ENCODE measurements around the gene IFNGR1. TPM values are rescaled to one million over a fixed set of nuclear protein-coding genes. Genes with fewer than 3 reads are reported as not detected.

The IFNGR1 gene
- total and polyA plus RNA-seq, 2 of the 13 experiments (the other 11 are each of a cell fraction or from before 2014, with no cell fraction given) = 82.8 to 87.8 TPM

DNA sequence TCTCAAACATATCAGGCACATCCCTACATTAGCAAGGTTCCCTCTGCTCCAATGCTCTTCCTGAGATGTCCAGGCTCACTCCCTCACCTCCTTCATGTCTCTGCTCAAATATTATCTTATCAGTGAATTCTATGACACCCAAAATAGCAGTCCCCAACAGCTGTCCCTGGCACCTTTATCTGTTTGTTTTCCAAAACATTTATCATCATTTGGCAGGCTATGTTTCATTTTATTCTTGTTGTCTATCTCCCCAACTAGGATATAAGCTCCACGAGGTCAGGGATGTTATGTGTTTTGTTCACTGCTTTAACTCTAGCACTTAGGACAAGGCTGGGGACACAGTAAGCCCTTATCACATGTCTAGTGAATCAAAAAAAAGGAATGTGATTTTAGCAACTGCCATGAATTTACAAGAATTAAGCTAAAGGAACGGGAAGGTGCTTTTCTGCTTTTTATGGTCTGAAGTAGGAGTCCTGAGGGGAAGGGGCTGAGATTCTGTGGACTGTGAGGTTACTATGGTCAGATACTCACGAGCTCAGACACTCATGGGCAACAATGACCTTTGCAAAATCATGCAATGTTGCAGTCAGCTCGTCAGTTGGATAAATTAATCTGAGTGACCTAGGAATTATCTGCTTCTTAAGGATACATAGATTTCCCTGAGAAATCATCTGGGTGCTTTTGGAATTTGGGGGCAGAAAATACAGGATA lies 43.9 kb downstream of the IFNGR1 start:
- ATAC-seq (no peak), DNase-seq (ENCODE audit: low spot score) (no peak), FAIRE-seq (no peak)
- 1% methylated on average over 4 of the region's 4 CpGs for WGBS (ENCODE audit: low lambda C conversion rate)
- Histone ChIP-seq H3K9ac (ENCODE audit: insufficient read depth, low read depth, low read length) (no peak overlapping the region), H3K4me2 (ENCODE audit: low read depth, low read length) (no peak overlapping the region), H2AFZ (ENCODE audit: low read length) (no peak overlapping the region), H4K20me1 (ENCODE audit: insufficient read depth, low read length) (no peaks in the 10 kb centered on the region), H3K4me3 (replicated peaks in 1 of 3; ENCODE audit: insufficient read depth in 1 of 3, low read depth in 2 of 3, low read length in 3 of 3) (no peak overlapping the region), H3K9me3 (ENCODE audit: low read length) (0 out of 2 replicates have a peak, but pooled peaks cover 8% of the 10 kb centered on the region), H3K27me3 (ENCODE audit: control insufficient read depth in 1 of 2, insufficient read depth in 2 of 2, low read length in 2 of 2) (peaks cover 0 to 12% of the 10 kb centered on the region in 2 experiments; a peak in 3 of 5 replicates), H3K36me3 (replicated peaks in 1 of 2; ENCODE audit: control insufficient read depth in 1 of 2, insufficient read depth in 2 of 2, low read length in 2 of 2) (no peaks in the 10 kb centered on the region), H3K4me1 (ENCODE audit: insufficient read depth, low read length) (no peaks in the 10 kb centered on the region), H3K79me2 (ENCODE audit: insufficient read depth, low read length) (no peaks in the 10 kb centered on the region), H3K27ac (ENCODE audit: extremely low read length, insufficient read depth, low read length) (no peak overlapping the region)
- in situ Hi-C loops (cut with HindIII; ENCODE audit: extremely low pct_ligation_motif_present, low pct_unique_long_range_greater_than_20kb) (no loop called here), intact Hi-C loops (cut with micrococcal nuclease; ENCODE audit: unreplicated experiment) (no loop called here)
- ChIA-PET CTCF (ENCODE audit: low intra/inter-chr PET ratio, low total read pairs) (no interaction called here), POLR2A (no interaction called here)
- TF ChIP-seq ZNF704 (CRISPR knock-in tag; IDR thresholded peaks at IDR 0.05; ENCODE audit: borderline replicate concordance) (no peak), ZNF550 (CRISPR knock-in tag; IDR thresholded peaks at IDR 0.05; ENCODE audit: borderline replicate concordance) (no peak), GRHL1 (CRISPR knock-in tag; conservative IDR thresholded peaks at IDR 0.05) (no peak), MED8 (CRISPR knock-in tag; IDR thresholded peaks at IDR 0.05; ENCODE audit: insufficient replicate concordance) (no peak), ATF1 (CRISPR knock-in tag; IDR thresholded peaks at IDR 0.05) (no peak), PRDM4 (CRISPR knock-in tag; IDR thresholded peaks at IDR 0.05; ENCODE audit: borderline replicate concordance) (no peak)
- TF ChIP-seq, protein P1, sequence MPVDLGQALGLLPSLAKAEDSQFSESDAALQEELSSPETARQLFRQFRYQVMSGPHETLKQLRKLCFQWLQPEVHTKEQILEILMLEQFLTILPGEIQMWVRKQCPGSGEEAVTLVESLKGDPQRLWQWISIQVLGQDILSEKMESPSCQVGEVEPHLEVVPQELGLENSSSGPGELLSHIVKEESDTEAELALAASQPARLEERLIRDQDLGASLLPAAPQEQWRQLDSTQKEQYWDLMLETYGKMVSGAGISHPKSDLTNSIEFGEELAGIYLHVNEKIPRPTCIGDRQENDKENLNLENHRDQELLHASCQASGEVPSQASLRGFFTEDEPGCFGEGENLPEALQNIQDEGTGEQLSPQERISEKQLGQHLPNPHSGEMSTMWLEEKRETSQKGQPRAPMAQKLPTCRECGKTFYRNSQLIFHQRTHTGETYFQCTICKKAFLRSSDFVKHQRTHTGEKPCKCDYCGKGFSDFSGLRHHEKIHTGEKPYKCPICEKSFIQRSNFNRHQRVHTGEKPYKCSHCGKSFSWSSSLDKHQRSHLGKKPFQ (CRISPR knock-in tag; IDR thresholded peaks at IDR 0.05; ENCODE audit: insufficient replicate concordance) = no peak
- no TSS peak for BruUV-seq (replicated peaks)

All from HepG2 (cell line).